Measurements from ENCODE around the gene HOXC12.

HOXC12 gene

DNA sequence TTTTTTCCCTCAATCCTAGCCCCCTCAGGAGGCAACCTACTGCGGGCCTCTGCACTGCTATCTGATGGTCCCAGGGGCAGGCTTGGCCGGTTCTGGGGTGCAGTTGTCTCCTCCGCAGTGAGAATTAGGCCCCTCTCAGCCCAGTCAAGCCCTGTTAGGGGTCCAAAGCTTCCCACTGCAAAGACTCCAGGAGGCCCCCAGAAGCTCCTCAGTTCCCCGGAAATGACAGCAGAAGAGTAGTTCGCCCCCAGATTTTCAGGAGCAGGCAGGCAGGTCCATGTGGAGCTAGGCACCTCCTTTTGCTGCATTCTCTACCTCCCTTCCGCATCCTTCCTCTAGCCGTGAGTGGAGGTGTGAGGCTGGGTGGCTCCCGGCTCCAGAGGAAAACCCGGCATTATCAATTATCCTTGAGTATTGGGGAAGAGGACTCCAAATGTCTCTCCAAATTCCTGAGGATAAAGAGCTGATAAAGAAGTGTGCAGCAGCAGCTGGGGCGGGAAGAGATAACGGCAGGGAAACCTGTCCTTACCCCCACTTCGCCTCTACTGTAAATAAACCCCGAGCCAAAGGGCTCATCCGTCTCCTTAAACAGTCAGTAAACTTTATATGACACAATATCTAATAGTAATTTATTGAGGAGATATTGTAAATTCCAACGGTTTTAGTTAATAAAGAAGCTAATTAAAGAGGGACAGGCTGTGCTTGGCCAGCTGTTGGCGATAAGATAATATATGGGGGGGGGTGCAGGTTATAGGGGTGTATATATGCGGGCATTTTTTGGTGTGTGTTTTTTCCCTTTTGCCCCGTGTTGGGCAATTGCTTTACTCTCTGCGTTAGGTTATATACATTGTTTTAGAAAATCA lies 641 bp upstream of the HOXC12 start:
- FAIRE-seq (no peak), DNase-seq (ENCODE audit: extremely low spot score, insufficient read length, low read depth) (no peak)

DNA sequence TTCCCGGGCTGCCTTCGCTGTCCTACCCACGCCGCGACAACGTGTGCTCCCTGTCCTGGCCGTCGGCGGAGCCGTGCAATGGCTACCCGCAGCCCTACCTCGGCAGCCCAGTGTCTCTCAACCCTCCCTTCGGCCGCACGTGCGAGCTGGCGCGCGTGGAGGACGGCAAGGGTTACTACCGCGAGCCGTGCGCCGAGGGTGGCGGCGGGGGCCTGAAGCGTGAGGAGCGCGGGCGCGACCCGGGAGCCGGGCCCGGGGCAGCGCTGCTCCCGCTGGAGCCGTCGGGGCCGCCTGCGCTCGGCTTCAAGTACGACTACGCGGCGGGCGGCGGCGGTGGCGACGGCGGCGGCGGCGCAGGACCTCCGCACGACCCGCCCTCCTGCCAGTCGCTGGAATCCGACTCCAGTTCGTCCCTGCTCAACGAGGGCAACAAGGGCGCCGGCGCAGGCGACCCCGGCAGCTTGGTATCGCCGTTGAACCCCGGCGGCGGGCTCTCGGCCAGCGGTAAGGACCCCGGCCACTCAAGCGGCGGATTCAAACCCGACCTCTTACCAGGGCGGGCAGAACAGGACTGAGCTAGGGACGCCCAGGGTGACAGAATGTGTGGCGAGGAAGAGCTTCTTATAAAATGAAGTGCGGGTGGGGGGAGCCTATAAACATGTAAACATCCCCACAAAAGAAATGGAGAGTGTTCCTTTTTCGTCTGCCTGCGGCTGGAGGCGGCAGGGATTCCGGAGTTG lies 503 bp downstream of the HOXC12 start:
- DNase-seq (ENCODE audit: extremely low spot score, insufficient read length, low read depth), result no peak
- no peak for FAIRE-seq

DNA sequence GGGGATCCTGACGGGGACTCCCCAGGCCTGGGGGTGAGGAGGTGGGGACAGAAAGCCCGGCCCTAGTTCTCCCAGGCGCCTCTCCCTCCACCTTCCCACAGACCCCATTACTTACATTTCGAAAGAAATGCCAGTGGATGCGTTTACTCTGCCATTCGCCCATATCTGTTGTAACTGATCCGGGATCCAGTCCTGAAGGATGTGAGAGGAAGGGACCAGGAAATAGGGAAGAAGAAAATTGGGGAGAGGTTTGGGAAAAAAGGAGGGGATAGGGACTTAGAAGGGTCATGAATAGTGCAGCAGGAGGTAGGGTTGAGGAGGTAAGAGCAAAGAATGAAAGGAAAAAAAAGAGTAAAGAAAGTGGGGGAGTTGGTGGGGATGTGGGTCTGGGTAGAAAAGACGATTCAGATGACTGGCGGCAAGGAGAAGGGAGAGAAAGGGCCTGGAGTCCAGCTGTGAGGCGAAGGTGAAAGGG lies 1.1 kb downstream of the HOXC12 start:
- no peak for FAIRE-seq

DNA sequence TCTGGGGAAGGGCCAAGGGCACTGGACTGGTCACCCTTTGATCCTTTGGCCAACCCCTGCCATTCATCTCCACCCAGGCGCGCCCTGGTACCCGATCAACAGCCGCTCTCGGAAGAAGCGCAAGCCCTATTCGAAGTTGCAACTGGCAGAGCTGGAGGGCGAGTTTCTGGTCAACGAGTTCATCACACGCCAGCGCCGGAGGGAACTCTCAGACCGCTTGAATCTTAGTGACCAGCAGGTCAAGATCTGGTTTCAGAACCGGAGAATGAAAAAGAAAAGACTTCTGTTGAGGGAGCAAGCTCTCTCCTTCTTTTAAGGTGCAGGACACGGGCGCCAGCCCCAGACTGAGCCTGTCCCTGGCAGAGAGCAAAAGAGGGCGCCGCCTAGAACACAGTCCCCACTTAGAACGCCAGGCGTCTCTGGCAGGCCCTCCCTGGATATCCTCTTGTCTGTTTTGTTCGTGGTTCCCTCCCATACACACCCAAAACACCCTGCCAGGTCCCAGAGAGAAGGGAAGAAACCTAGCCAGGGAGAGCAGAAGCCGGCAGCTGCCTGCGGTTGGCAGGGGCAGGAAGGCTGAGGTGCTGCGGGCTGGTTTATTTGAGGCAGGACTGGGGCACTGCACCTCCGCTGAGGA lies 1.7 kb downstream of the HOXC12 start:
- FAIRE-seq (no peak), DNase-seq (ENCODE audit: extremely low spot score, insufficient read length, low read depth) (no peak)

More for the DNA sequence above, 1.1 kb downstream of the HOXC12 start:
- no peak for DNase-seq (ENCODE audit: extremely low spot score, insufficient read length, low read depth)

DNA sequence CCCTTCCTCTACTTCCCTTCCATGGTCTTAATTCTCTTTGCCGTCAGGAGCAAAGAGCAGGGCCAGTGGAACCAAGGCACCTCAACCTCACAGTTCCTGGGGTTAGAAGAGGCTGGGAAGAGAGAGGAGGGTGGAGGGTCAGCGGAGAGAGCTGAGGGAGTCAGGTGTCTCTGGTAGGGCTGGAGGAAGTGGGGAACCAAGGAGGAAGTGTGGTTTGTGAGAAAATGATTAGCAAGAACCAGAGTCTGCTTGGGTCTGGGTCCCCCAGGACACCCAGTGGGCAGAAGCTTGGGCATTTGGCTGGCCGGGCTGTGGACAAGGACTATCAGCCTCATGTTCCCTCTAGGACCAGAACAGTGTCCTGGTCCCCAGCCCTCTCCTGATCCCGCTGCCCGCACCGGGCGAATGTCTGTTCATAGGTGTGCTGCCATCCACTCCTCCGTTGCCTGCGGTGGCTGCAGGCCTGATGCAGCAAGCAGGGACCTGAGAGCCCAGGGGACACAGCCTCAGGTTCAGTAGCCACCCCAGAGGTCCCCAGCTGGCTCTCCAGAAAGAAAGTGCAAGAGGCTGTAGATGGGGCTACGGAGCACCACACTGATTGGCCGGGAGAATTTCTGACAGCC lies 2.3 kb downstream of the HOXC12 start:
- FAIRE-seq (no peak), DNase-seq (ENCODE audit: extremely low spot score, insufficient read length, low read depth) (no peak)

- no peak for FAIRE-seq
- DNase-seq (ENCODE audit: extremely low spot score, insufficient read length, low read depth), result no peak
Observed at GRCh38 chr12:53958128-53958527, 3.4 kb downstream of the HOXC12 start.

GRCh38 chr12:53959314-53959713 lies 4.6 kb downstream of the HOXC12 start:
- FAIRE-seq, result no peak

GRCh38 chr12:53960187-53961024 lies 5.7 kb downstream of the HOXC12 start:
- DNase-seq (ENCODE audit: extremely low spot score, insufficient read length, low read depth), result no peak
- no peak for FAIRE-seq

More at GRCh38 chr12:53959314-53959713, 4.6 kb downstream of the HOXC12 start:
- DNase-seq (ENCODE audit: extremely low spot score, insufficient read length, low read depth), result no peak

- DNase-seq (ENCODE audit: extremely low spot score, insufficient read length, low read depth) (no peak), FAIRE-seq (no peak)
Observed at GRCh38 chr12:53961025-53961761, 6.5 kb downstream of the HOXC12 start.

DNA sequence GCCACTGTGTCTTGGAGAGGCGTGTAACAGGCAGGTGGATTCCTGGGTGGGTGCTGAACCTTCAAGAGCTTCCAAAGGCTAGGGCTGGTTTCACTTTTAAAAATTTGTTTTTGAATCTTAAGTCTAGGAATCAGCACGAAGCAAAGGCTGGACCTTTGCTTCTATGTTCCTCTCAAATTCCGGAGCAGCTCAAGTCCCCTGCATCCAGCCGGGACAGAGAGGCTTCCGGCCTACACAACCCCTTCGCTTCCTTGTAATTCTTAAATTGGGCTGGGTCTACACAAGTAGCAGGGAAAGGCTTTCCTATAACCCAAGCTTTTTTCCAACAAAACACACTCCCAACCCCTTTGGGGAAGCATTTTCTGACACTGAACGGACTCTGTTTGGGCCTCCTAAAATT lies 8.3 kb downstream of the HOXC12 start:
- DNase-seq (ENCODE audit: extremely low spot score, insufficient read length, low read depth) (no peak), FAIRE-seq (no peak)

DNA sequence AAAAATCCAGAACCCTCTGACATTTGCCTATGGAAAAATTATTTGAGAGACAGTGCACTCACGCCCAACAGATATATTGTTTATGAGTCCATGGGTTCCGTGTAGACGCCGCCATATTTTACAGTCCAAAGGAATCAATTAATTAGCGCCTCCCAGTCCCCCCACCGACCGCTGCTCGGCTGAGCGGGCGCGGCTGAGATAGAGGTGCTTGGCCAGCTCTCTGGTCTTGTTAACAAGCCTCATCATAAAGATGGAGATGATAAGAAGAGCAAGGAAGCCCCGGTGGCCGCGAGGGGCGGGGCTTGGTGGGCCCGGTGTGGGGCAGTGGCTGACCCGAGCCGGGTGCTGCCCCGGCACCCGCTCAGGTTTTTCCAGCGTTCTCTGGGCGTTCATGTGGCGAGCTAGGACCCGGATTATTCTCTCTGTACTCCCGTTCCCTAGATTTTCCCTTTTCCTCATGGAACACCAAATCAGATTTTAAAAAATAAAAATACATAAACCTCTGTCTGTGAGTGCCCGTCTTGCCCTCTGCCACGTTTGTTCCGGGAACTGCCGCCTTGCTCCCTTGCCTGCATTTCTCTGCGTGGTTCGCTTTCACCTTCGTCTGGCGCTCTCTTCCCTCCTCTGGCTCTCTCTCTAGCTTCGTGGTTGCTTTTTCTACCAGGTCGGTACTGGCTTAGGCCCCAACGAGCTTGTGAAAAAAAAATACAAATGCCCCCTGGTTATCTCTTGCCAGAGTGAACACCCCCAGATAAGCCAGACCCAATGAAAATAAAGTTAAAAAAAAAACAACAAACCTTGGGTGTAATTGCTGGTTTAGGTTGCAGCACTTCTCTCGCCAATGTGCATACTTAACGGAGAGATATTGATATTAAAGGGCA lies 9.0 kb downstream of the HOXC12 start:
- DNase-seq (ENCODE audit: extremely low spot score, insufficient read length, low read depth) (no peak), FAIRE-seq (no peak)

DNA sequence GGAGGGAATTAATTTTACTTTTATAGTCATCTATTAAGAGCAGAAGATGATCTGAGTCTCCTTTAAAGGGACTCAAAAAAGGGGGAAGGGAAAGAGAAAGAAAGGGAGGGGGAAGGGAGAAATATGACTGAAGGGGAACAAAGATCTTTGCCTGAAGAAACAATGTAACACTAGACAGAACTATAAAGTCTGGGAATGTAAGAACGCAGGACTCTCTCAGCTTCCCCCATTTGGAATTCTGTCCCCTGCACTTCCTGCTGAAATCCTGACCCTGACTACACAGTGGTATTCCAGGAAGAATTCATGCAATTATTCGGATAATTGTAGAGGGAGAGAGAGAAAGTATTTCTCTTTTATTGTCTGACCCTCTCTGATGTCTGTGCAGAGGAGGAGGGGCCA lies 9.6 kb downstream of the HOXC12 start:
- FAIRE-seq, result no peak
- DNase-seq (ENCODE audit: extremely low spot score, insufficient read length, low read depth), result no peak

- FAIRE-seq, result no peak
- no peak for DNase-seq (ENCODE audit: extremely low spot score, insufficient read length, low read depth)
Observed at GRCh38 chr12:53965281-53966084, 10.8 kb downstream of the HOXC12 start.

DNA sequence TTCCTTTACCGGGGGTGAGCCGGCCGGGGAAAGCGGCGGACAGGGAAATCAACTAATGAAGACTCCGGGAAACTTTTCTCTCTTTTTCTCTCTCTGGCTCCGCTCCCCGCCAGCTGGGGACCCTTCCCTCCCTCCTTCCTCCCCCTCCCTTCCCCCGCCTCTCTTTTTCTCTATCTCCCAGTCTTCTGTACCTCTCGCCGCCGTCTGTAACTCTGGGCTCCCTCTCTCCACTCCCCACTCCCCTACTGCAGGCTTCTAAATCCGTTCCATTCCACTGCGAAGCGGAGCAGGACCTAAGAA lies 11.3 kb downstream of the HOXC12 start:
- FAIRE-seq (no peak), DNase-seq (ENCODE audit: extremely low spot score, insufficient read length, low read depth) (no peak)

GRCh38 chr12:53966385-53967133 lies 11.9 kb downstream of the HOXC12 start:
- DNase-seq (ENCODE audit: extremely low spot score, insufficient read length, low read depth), result no peak

GRCh38 chr12:53967421-53967925 lies 12.8 kb downstream of the HOXC12 start:
- FAIRE-seq (no peak), DNase-seq (ENCODE audit: extremely low spot score, insufficient read length, low read depth) (no peak)

More at GRCh38 chr12:53966385-53967133, 11.9 kb downstream of the HOXC12 start:
- FAIRE-seq, result no peak
